Stomach (tissue), 9 donors: ENCODE measurements around the gene MYO5A. TPM values are rescaled to one million over a fixed set of nuclear protein-coding genes. Genes with fewer than 3 reads are reported as not detected.

Experiments
- DNase-seq, 2 donors: peaks; one replicate each; pipeline versions ENCODE4 v3.0.0 to v3.0.0-alpha.2; 2013 to 2019
- H3K27ac ChIP-seq, 5 donors: fragments of 200-600 bp in 4 of 5; sonication (generic) in 4 of 5; one replicate each; pipeline ENCODE4 v1.5.1; 2013 to 2019; ENCODE audit warnings: mild to moderate bottlenecking in 1 of 5, moderate library complexity in 1 of 5
- H3K27me3 ChIP-seq, 3 donors: fragments of 200-600 bp; sonication (generic); one replicate each; pipeline ENCODE4 v1.5.1; 2017 to 2019; ENCODE audit warnings: mixed run types in 1 of 3
- H3K36me3 ChIP-seq, 4 donors: fragments of 200-600 bp; sonication (generic); 1 replicate in 3 of 4; 2 replicates in 1 of 4; pipeline ENCODE4 v1.5.1; 2016 to 2019
- H3K4me1 ChIP-seq, 4 donors: fragments of 200-600 bp; sonication (generic); one replicate each; pipeline ENCODE4 v1.5.1; 2016 to 2019
- H3K4me3 ChIP-seq, 4 donors: fragments of 200-600 bp; sonication (generic) in 3 of 4; one replicate each; pipeline ENCODE4 v1.5.1; 2016 to 2019; ENCODE audit warnings: mild to moderate bottlenecking in 1 of 4
- H3K9me3 ChIP-seq, 4 donors: fragments of 200-600 bp; sonication (generic); one replicate each; pipeline ENCODE4 v1.5.1; 2016 to 2019
- EP300 ChIP-seq: sonication (generic); formaldehyde crosslinking; IDR thresholded peaks from one replicate; pipeline ENCODE4 v1.6.1; 2017; ENCODE audit warnings: antibody characterized with exemption
- POLR2A ChIP-seq, 4 donors: fragments of 450-650 bp; IDR thresholded peaks; one replicate each; pipeline ENCODE4 v1.6.1; 2016; ENCODE audit warnings: antibody characterized with exemption in 4 of 4, control low read depth in 2 of 4, mild to moderate bottlenecking in 1 of 4, moderate library complexity in 1 of 4
- POLR2AphosphoS5 ChIP-seq, 3 donors: sonication (generic); formaldehyde crosslinking; IDR thresholded peaks; one replicate each; pipeline ENCODE4 v1.6.1; 2016; ENCODE audit warnings: antibody characterized with exemption in 3 of 3
- WGBS, 5 donors: extraction: QIAGEN DNeasy Blood & Tissue Kit in 3 of 5; methylation state at CpG; one replicate each; pipeline versions ENCODE4 v1.1.5 to v1.1.7; 2013 to 2018; 5-methylcytosine and 5-hydroxymethylcytosine counted together
- intact Hi-C: fragments of 100-400 bp; cut with DNase I; formaldehyde crosslinking; loops from one replicate; pipeline ENCODE4 v1.15.1; 2023; ENCODE audit warnings: low total_unique reads
- polyA plus RNA-seq, 3 donors: library from polyadenylated mRNA; stranded (reverse); fragments of 200-250 nt; gene quantifications; one replicate each; pipeline ENCODE4 v1.2.3, GENCODE V29; 2013
- total RNA-seq, 5 donors: library from RNA; depleted of rRNA; stranded (reverse); fragments of >200 nt; gene quantifications; one replicate each; pipeline versions ENCODE4 v1.1.0 to v1.2.3, GENCODE V29; 2014 to 2016
- TF ChIP-seq, protein P1 (sequence below), 7 experiments: fragments of 450-650 bp in 4 of 7; fragments of 200-600 bp in 3 of 7; sonication (generic) in 3 of 7; IDR thresholded peaks; one replicate each; pipeline ENCODE4 v1.5.1; 2016 to 2019; ENCODE audit warnings: antibody characterized with exemption in 7 of 7, control low read depth in 2 of 7, mild to moderate bottlenecking in 1 of 7
- donor health status: healthy with polysubstance abuse.
- donor health status: Bipolar disorder and iron deficiency.
- donor health status: healthy.

Gene MYO5A
- total and polyA plus RNA-seq, 8 donors = 1.2 to 26.2 (median 12.0) TPM

DNA sequence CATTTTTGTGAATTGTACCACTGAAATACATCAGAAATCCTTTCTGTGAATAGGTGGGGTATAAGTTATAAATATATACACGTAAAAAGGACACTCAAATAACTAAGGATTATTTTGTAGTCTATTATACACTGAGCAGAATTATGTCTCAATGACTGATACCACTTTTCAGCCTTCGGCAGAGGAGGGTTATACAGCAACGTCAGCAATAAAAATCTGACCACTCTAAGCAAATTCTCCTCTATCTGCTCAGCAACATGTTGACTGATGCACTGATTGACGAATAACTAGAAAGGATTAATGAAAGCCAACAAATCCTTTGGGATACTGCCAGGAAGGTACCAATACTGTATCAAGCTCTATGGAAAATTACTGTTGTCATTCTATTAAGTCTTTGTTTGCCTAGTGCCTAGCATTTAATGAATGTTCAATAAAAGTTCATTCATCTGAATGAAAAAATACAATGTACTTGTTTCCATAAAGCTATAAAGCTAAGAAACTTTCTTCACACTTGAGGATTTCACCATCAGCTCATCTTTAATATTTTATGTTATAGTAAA is 34.9 kb upstream of the MYO5A start:
- WGBS, 5 donors = 44 to 56% (median 48%) methylated on average over 4 of the region's 4 CpGs
- peaks cover 31 to 96% (median 66%) of the 10 kb centered on the region in 4 donors for H3K4me1 ChIP-seq

DNA sequence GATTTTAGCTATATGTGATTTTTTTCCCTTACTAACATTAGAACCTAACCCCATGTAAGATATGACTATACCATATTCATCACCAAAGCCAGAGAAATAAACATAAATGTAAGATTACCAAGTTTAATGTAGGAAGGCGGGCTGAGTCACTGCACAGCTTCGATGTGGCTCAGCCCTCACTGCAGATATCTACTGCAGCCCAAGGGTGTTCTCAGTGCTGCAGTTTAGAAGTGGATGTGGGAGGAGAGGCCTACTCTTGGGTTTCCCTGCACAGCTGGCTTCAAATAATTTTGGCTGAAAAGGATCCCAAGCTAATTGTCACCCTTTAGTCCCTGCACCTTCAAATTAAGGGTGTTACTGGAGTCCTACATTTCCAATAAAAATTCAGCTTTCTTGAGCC is 30.9 kb upstream of the MYO5A start:
- H3K4me1 ChIP-seq = peaks cover 16 to 97% (median 50%) of the 10 kb centered on the region in 4 donors
- no peak overlapping the region for H3K27ac ChIP-seq
- WGBS, 5 donors = 54 to 63% (median 59%) methylated on average over 2 of the region's 2 CpGs

More for the DNA sequence above, 34.9 kb upstream of the MYO5A start:
- TF ChIP-seq, protein P1, sequence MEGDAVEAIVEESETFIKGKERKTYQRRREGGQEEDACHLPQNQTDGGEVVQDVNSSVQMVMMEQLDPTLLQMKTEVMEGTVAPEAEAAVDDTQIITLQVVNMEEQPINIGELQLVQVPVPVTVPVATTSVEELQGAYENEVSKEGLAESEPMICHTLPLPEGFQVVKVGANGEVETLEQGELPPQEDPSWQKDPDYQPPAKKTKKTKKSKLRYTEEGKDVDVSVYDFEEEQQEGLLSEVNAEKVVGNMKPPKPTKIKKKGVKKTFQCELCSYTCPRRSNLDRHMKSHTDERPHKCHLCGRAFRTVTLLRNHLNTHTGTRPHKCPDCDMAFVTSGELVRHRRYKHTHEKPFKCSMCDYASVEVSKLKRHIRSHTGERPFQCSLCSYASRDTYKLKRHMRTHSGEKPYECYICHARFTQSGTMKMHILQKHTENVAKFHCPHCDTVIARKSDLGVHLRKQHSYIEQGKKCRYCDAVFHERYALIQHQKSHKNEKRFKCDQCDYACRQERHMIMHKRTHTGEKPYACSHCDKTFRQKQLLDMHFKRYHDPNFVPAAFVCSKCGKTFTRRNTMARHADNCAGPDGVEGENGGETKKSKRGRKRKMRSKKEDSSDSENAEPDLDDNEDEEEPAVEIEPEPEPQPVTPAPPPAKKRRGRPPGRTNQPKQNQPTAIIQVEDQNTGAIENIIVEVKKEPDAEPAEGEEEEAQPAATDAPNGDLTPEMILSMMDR (IDR thresholded peaks at IDR 0.05) = no peak
- TF ChIP-seq POLR2AphosphoS5 (IDR thresholded peaks at IDR 0.05) (no peak), POLR2A (IDR thresholded peaks at IDR 0.05) (no peak)
- peak in 1 of 2 donors; percentile 14 for DNase-seq
- intact Hi-C loops = no loop called here
- Histone ChIP-seq H3K9me3 (no peaks in the 10 kb centered on the region), H3K27ac (no peak overlapping the region), H3K36me3 (no peaks in the 10 kb centered on the region), H3K27me3 (no peaks in the 10 kb centered on the region), H3K4me3 (no peak overlapping the region)

DNA sequence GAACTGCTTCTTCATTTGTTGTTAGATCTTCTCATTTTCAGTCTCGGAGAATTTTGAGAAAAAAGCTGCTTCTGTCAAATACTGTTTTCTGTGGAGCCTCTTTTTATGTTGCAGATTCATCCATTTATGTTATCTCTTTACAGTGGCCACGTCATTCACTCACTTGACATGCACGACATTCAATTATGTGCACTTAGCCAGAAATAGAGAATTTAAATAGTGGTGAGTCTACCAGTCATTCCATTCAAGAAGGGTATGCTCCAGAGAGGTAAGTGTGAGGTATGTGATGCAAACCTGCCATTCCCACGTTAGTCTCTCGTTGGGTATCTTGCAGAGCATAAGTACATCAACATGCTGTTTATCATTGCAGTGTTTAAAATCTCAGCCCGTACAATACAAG is 30.3 kb upstream of the MYO5A start:
- TF ChIP-seq EP300 = no peak
- no peak for TF ChIP-seq POLR2A (IDR thresholded peaks at IDR 0.05)
- TF ChIP-seq POLR2AphosphoS5 (IDR thresholded peaks at IDR 0.05) = no peak
- TF ChIP-seq, protein P1 (IDR thresholded peaks at IDR 0.05) = no peak
- H3K27ac ChIP-seq = no peak overlapping the region
- no peak overlapping the region for H3K4me3 ChIP-seq
- peaks cover 0 to 24% (median 13%) of the 10 kb centered on the region in 4 donors for H3K36me3 ChIP-seq
- no peaks in the 10 kb centered on the region for H3K9me3 ChIP-seq
- no peak for DNase-seq
- intact Hi-C loops = no loop called here
- 79 to 87% (median 83%) methylated on average over 6 of the region's 6 CpGs for whole genome bisulfite sequencing, 5 donors
- no peaks in the 10 kb centered on the region for H3K27me3 ChIP-seq
- H3K4me1 ChIP-seq = peaks cover 13 to 97% (median 47%) of the 10 kb centered on the region in 4 donors

More for the DNA sequence above, 30.9 kb upstream of the MYO5A start:
- DNase-seq = no peak
- no peaks in the 10 kb centered on the region for H3K9me3 ChIP-seq
- intact Hi-C loops = no loop called here
- no peak for TF ChIP-seq POLR2AphosphoS5 (IDR thresholded peaks at IDR 0.05)
- TF ChIP-seq EP300 = no peak
- TF ChIP-seq POLR2A (IDR thresholded peaks at IDR 0.05) = no peak
- TF ChIP-seq, protein P1 (IDR thresholded peaks at IDR 0.05) = no peak
- H3K36me3 ChIP-seq = peaks cover 0 to 18% (median 12%) of the 10 kb centered on the region in 4 donors
- H3K4me3 ChIP-seq = no peak overlapping the region
- H3K27me3 ChIP-seq = no peaks in the 10 kb centered on the region

DNA sequence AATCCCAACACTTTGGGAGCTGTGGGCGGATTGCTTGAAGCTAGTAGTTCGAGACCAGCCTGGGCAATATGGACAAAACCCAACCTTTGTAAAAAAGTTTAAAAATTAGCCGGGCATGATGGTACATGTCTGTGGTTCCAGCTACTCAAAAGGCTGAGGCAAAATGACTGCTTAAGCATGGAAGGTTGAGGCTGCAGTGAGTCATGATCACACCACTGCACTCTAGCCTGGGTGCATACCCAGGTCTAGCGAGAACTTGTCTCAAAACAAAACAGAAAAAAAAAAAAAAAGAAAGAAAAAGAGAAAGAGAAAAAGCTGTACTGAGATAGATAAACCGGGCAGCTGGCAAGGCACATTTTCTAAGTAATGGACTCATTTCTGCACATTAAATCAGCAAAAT is 29.5 kb upstream of the MYO5A start:
- Histone ChIP-seq H3K27ac (no peak overlapping the region), H3K4me3 (no peak overlapping the region), H3K36me3 (peaks cover 0 to 31% (median 16%) of the 10 kb centered on the region in 4 donors), H3K9me3 (no peaks in the 10 kb centered on the region), H3K27me3 (no peaks in the 10 kb centered on the region), H3K4me1 (peaks cover 13 to 97% (median 43%) of the 10 kb centered on the region in 4 donors)
- WGBS, 5 donors = 68 to 84% (median 83%) methylated on average over 5 of the region's 5 CpGs
- no peak for TF ChIP-seq EP300
- TF ChIP-seq POLR2AphosphoS5 (IDR thresholded peaks at IDR 0.05) = no peak
- no peak for TF ChIP-seq POLR2A (IDR thresholded peaks at IDR 0.05)
- TF ChIP-seq, protein P1 (IDR thresholded peaks at IDR 0.05) = no peak
- intact Hi-C loops = no loop called here
- DNase-seq = no peak
